ENCODE data around the gene TOM1L2. TPM values are rescaled to one million over a fixed set of nuclear protein-coding genes. Genes with fewer than 3 reads are reported as not detected.
A peak's percentile ranks its signal among the peaks of the same experiment; 100 is the strongest.
"Not testable (repeated sequence)": the region's sequence is repeated elsewhere in the genome, so short reads cannot be mapped to it uniquely, and the experiment has no call there.

Gene TOM1L2
- total RNA-seq, 3 donors from 2014 or later = 67.8 to 101 (median 87.7) TPM

DNA sequence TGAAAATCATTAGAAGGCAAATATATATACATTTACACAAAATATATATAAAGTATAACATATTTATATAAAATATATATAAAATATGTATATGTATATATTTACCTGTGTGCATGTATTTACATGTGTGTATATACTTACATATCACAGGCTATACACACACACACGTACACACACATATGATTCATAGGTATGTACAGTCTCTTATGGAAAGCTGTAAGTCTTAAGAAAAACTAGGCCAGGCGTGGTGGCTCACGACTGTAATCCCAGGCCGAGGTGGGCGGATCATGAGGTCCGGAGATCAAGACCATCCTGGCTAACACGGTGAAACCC lies 14.7 kb downstream of the TOM1L2 start:
- intact Hi-C loops (cut with DNase I, micrococcal nuclease) = no loop called here
- ATAC-seq (no peak), DNase-seq (peak in 1 of 3 donors; percentile 28)
- no peaks in the 10 kb centered on the region for H3K36me3 ChIP-seq (ENCODE audit: low read depth)
- no peaks in the 10 kb centered on the region for H3K9me3 ChIP-seq
- no peak overlapping the region for H3K4me3 ChIP-seq
- H3K4me1 ChIP-seq (ENCODE audit: low read depth) = peaks cover 54% of the 10 kb centered on the region
- TF ChIP-seq, protein P1, sequence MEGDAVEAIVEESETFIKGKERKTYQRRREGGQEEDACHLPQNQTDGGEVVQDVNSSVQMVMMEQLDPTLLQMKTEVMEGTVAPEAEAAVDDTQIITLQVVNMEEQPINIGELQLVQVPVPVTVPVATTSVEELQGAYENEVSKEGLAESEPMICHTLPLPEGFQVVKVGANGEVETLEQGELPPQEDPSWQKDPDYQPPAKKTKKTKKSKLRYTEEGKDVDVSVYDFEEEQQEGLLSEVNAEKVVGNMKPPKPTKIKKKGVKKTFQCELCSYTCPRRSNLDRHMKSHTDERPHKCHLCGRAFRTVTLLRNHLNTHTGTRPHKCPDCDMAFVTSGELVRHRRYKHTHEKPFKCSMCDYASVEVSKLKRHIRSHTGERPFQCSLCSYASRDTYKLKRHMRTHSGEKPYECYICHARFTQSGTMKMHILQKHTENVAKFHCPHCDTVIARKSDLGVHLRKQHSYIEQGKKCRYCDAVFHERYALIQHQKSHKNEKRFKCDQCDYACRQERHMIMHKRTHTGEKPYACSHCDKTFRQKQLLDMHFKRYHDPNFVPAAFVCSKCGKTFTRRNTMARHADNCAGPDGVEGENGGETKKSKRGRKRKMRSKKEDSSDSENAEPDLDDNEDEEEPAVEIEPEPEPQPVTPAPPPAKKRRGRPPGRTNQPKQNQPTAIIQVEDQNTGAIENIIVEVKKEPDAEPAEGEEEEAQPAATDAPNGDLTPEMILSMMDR (IDR thresholded peaks at IDR 0.05) = no peak

DNA sequence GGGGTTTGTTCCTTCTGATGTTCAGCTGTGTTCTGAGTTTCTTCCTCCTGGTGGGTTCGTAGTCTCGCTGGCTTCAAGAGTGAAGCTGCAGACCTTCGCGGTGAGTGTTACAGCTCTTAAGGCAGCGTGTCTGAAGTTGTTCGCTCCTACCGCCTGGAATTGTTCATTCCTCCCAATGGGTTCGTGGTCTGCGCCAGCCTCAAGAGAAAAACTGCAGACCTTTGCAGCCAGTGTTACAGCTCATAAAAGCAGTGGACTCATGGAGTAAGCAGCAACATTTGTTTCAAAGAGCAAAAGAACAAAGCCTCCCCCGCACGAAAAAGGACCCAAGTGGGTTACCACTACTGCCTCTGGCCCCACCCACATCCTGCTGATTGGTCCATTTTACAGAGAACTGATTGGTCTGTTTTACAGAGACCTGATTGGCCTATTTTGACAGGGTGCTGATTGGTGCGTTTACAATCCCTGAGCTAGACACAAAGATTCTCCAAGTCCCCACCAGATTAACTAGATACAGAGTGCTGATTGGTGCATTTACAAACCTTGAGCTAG lies 16.3 kb downstream of the TOM1L2 start:
- H3K9me3 ChIP-seq; intact Hi-C loops (cut with DNase I, micrococcal nuclease); DNase-seq; ATAC-seq; H3K36me3 ChIP-seq (ENCODE audit: low read depth); H3K4me3 ChIP-seq: not testable (repeated sequence)
- H3K4me1 ChIP-seq (ENCODE audit: low read depth) = peaks cover 49% of the 10 kb centered on the region

DNA sequence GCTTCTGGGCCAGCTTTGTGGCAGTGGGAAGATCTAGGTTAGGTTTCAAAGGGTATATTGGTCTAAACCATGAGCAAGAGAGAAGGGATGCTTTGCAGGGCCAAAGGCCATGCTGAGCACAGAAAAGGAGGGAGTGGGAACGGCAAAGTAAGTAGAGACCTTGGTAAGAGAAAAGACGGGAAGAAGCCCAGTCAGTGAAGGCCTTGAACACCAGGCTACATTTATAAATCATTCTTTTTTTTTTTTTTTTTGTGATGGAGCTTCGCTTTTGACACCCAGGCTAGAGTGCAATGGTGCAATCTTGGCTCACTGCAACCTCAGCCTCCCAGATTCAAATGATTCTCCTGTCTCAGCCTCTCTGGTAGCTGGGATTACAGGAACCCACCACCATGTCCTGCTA lies 18.1 kb downstream of the TOM1L2 start:
- peaks cover 31% of the 10 kb centered on the region for H3K4me1 ChIP-seq (ENCODE audit: low read depth)
- H3K36me3 ChIP-seq (ENCODE audit: low read depth) = no peaks in the 10 kb centered on the region
- TF ChIP-seq, protein P1 (IDR thresholded peaks at IDR 0.05) = no peak
- no peaks in the 10 kb centered on the region for H3K9me3 ChIP-seq
- no peak overlapping the region for H3K4me3 ChIP-seq
- ATAC-seq (no peak), DNase-seq (no peak)
- intact Hi-C loops (cut with DNase I, micrococcal nuclease) = no loop called here

GRCh38 chr17:17952691-17953090 lies 19.5 kb downstream of the TOM1L2 start:
- H3K4me1 ChIP-seq (ENCODE audit: low read depth) = peaks cover 18% of the 10 kb centered on the region
- intact Hi-C loops (cut with DNase I, micrococcal nuclease) = no loop called here
- no peaks in the 10 kb centered on the region for H3K36me3 ChIP-seq (ENCODE audit: low read depth)
- no peak for DNase-seq
- TF ChIP-seq, protein P1 (IDR thresholded peaks at IDR 0.05) = no peak
- no peak for ATAC-seq
- H3K4me3 ChIP-seq = no peak overlapping the region
- no peaks in the 10 kb centered on the region for H3K9me3 ChIP-seq

DNA sequence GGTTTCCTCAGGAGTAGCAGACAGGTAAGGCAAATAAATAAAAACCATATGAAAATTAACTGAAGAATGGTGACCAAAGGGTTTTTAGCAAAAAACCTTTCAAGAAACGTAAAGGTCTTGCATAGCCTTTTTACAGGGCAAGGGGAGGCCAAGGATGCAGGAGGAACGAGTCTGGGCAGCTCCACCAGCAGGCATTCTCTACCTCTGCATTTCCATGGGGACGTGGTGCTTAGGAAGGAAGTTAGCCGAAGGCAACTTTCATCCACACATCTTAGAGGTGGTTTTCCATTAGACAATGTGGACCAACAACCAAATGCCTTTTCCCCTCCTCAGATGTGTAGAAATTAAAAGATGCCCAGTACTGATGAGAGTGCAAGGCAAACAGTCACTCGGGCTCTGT lies 20.7 kb downstream of the TOM1L2 start:
- DNase-seq (no peak), ATAC-seq (no peak)
- no peaks in the 10 kb centered on the region for H3K9me3 ChIP-seq
- intact Hi-C loops (cut with DNase I, micrococcal nuclease) = no loop called here
- H3K4me3 ChIP-seq = no peak overlapping the region
- TF ChIP-seq, protein P1 (IDR thresholded peaks at IDR 0.05) = no peak
- H3K4me1 ChIP-seq (ENCODE audit: low read depth) = peaks cover 7% of the 10 kb centered on the region
- H3K36me3 ChIP-seq (ENCODE audit: low read depth) = no peaks in the 10 kb centered on the region

- Histone ChIP-seq H3K4me1 (ENCODE audit: low read depth) (peaks cover under 1% of the 10 kb centered on the region), H3K9me3 (no peaks in the 10 kb centered on the region), H3K4me3 (no peak overlapping the region), H3K36me3 (ENCODE audit: low read depth) (no peaks in the 10 kb centered on the region)
- TF ChIP-seq, protein P1 (IDR thresholded peaks at IDR 0.05) = no peak
- no peak for DNase-seq
- intact Hi-C loops (cut with DNase I, micrococcal nuclease) = no loop called here
- peak; percentile 50 for ATAC-seq
These were observed 21.4 kb downstream of the TOM1L2 start for GRCh38 chr17:17950806-17951205.

Data from mucosa of descending colon (tissue), 3 donors.